Activated CD8-positive, alpha-beta T cell treated with anti-CD3 and anti-CD28 coated beads for 36 hours (primary cell): ENCODE data around the gene MYO1B. TPM values are rescaled to one million over a fixed set of nuclear protein-coding genes. Genes with fewer than 3 reads are reported as not detected.

Experiments
- ATAC-seq: fragments of 200-7000 bp; cut with Tn5 transposase; one replicate; pipeline ENCODE4 v1.10.0; 2021; ENCODE audit warnings: mild to moderate bottlenecking, moderate library complexity
- CTCF ChIA-PET: fragments of 350-600 bp; sonication (Branson Sonifier 250); formaldehyde crosslinking; loops from one replicate; lab custom pipeline; 2021; ENCODE audit warnings: antibody characterized with exemption; lab: Charles Lee
- POLR2A ChIA-PET: fragments of 350-600 bp; sonication (Branson Sonifier 250); formaldehyde crosslinking; loops from one replicate; lab custom pipeline; 2021; ENCODE audit warnings: antibody characterized with exemption; lab: Charles Lee
- DNase-seq: peaks from one replicate; pipeline ENCODE4 v3.0.0-alpha.2; 2020
- H3K27ac Mint-ChIP-seq: one replicate; pipeline ENCODE4 v1.8.0; 2021; ENCODE audit warnings: mild to moderate bottlenecking, mixed read lengths
- H3K27me3 Mint-ChIP-seq: one replicate; pipeline ENCODE4 v1.8.0; 2021; ENCODE audit warnings: mixed read lengths
- H3K36me3 Mint-ChIP-seq: one replicate; pipeline ENCODE4 v1.8.0; 2021; ENCODE audit warnings: low read depth, mixed read lengths
- H3K4me1 Mint-ChIP-seq: one replicate; pipeline ENCODE4 v1.8.0; 2021; ENCODE audit warnings: low read depth, mixed read lengths
- H3K4me3 Mint-ChIP-seq: one replicate; pipeline ENCODE4 v1.8.0; 2021; ENCODE audit warnings: mild to moderate bottlenecking, moderate library complexity, mixed read lengths
- H3K9me3 Mint-ChIP-seq: one replicate; pipeline ENCODE4 v1.8.0; 2021; ENCODE audit warnings: mixed read lengths
- CTCF ChIP-seq: fragments of 200-600 bp; IDR thresholded peaks from one replicate; pipeline ENCODE4 v1.8.0; 2022; ENCODE audit warnings: antibody characterized with exemption, mild to moderate bottlenecking
- intact Hi-C: fragments of 100-400 bp; cut with micrococcal nuclease; formaldehyde crosslinking; loops from one replicate; pipeline ENCODE4 v1.10.0; 2022
- total RNA-seq, 2 experiments: library from RNA; stranded (reverse); gene quantifications; one replicate each; pipeline ENCODE4 v1.2.3, GENCODE V29; 2021

The MYO1B gene
- total RNA-seq, 2 experiments from 2014 or later, result 43.2 to 44.8 TPM

DNA sequence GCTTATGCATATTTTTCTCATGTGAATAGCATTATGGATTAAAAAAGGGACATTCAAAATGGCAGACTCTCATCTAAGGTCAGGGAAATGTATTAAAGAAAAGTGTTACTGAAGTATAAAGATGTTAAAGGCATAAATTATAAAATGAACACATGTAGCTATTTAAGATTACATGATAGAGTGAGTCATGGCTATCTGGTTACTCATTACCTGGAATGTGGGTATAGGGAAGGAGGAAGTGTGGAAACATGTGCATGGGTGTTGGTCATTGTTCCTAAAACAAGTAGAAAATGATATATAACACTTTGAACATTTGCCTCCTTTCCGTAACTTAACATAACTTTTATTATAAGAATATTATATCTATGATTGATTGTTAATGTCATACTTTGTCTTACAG, 66.4 kb downstream of the MYO1B start:
- H3K36me3 Mint-ChIP-seq, result no peaks in the 10 kb centered on the region
- H3K4me3 Mint-ChIP-seq, result no peak overlapping the region
- H3K27ac Mint-ChIP-seq, result no peak overlapping the region
- no peak for TF ChIP-seq CTCF
- ChIA-PET POLR2A (no interaction called here), CTCF (no interaction called here)
- peaks cover 1% of the 10 kb centered on the region for H3K4me1 Mint-ChIP-seq
- DNase-seq (no peak), ATAC-seq (no peak)
- no peaks in the 10 kb centered on the region for H3K9me3 Mint-ChIP-seq
- intact Hi-C loops, result no loop called here
- H3K27me3 Mint-ChIP-seq, result no peaks in the 10 kb centered on the region

DNA sequence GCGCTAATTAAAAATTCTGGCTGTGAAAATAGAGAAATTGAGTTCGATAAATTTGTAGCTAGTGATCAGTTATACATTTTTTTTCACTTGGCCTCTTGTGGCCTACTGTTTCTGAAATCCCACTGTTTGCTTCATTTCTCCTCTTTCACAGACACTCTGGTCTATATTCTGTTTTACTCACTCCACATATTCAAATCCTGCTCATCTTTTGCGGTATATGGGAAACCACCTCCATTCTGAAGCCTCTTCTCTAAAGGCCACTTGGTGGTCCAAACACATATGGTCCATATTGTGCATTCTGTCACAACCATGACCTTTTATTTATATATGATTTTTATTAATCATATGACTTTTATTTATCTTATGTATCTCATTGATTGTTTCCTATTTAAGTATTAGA, 67.0 kb downstream of the MYO1B start:
- no peak for DNase-seq
- no peaks in the 10 kb centered on the region for H3K36me3 Mint-ChIP-seq
- TF ChIP-seq CTCF, result no peak
- H3K9me3 Mint-ChIP-seq, result no peaks in the 10 kb centered on the region
- intact Hi-C loops, result no loop called here
- no peak for ATAC-seq
- H3K27ac Mint-ChIP-seq, result no peak overlapping the region
- ChIA-PET POLR2A (no interaction called here), CTCF (no interaction called here)
- no peak overlapping the region for H3K4me3 Mint-ChIP-seq
- no peaks in the 10 kb centered on the region for H3K27me3 Mint-ChIP-seq
- H3K4me1 Mint-ChIP-seq, result peaks cover 1% of the 10 kb centered on the region

- Mint-ChIP-seq H3K9me3 (no peaks in the 10 kb centered on the region), H3K4me3 (no peak overlapping the region), H3K4me1 (no peaks in the 10 kb centered on the region), H3K27me3 (no peaks in the 10 kb centered on the region), H3K27ac (no peak overlapping the region), H3K36me3 (no peaks in the 10 kb centered on the region)
- no peak for DNase-seq
- no peak for ATAC-seq
- POLR2A ChIA-PET, result no interaction called here
- TF ChIP-seq CTCF, result no peak
- CTCF ChIA-PET, result no interaction called here
- intact Hi-C loops, result no loop called here
Measured at GRCh38 chr2:191312662-191313061, 67.5 kb downstream of the MYO1B start.

DNA sequence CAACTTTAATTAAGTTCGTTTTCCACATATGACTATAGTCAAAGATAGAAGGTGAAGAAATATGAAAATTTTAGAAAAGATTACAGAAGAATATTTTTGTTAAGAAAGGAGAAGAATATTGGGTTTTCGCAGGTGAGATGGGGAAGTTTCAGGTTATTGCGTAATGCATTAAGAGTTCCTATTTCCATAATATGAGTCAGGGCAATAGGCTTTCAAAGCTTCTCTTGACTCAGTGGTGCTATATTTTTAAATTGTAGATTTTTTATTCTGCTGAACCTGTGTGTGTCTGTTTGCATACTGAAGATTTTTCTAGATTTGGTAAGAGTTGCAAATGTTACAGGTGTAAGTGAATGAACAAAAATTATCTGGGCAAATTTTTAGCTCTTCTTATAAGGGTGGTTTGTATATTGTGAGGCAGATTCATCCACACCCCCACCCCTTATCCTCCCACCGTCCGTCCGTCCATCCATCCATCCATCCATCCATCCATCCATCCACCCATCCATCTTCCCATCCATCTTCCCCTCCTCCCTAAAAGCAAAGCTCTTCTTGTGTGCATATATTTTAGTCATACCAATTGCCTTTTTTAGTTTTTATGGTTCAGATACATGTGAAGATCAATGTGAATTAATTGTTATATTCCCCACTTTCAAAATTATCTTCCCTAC, 69.6 kb downstream of the MYO1B start:
- H3K4me3 Mint-ChIP-seq, result no peak overlapping the region
- ChIA-PET CTCF (interaction anchor here (0.7 to 1.0 kb wide), 3 partner anchors 10 to 57 kb away, joined by 3 read pairs; no protein-coding TSS in a partner anchor), POLR2A (interaction anchor here (0.7 to 1.3 kb wide), 2 partner anchors 16 to 27 kb away, joined by 3 to 4 read pairs; no protein-coding TSS in a partner anchor)
- no peaks in the 10 kb centered on the region for H3K4me1 Mint-ChIP-seq
- TF ChIP-seq CTCF, result no peak
- peaks cover 3% of the 10 kb centered on the region for H3K27me3 Mint-ChIP-seq
- no peak for ATAC-seq
- no peaks in the 10 kb centered on the region for H3K36me3 Mint-ChIP-seq
- intact Hi-C loops, result no loop called here
- no peak overlapping the region for H3K27ac Mint-ChIP-seq
- no peaks in the 10 kb centered on the region for H3K9me3 Mint-ChIP-seq
- DNase-seq, result no peak

GRCh38 chr2:191315365-191315752, 70.2 kb downstream of the MYO1B start:
- Mint-ChIP-seq H3K4me3 (no peak overlapping the region), H3K27ac (no peak overlapping the region), H3K36me3 (no peaks in the 10 kb centered on the region), H3K27me3 (peaks cover 3% of the 10 kb centered on the region), H3K4me1 (no peaks in the 10 kb centered on the region), H3K9me3 (no peaks in the 10 kb centered on the region)
- TF ChIP-seq CTCF, result no peak
- ATAC-seq (no peak), DNase-seq (no peak)
- POLR2A ChIA-PET, result interaction anchor here (0.5 to 1.3 kb wide), 3 partner anchors 16 to 1898 kb away, joined by 3 to 4 read pairs (median 3); no protein-coding TSS in a partner anchor
- CTCF ChIA-PET, result interaction anchor here (0.7 to 1.0 kb wide), 3 partner anchors 10 to 56 kb away, joined by 3 read pairs; no protein-coding TSS in a partner anchor
- intact Hi-C loops, result no loop called here
